Measurements from ENCODE around the gene KAZALD1.

DNA sequence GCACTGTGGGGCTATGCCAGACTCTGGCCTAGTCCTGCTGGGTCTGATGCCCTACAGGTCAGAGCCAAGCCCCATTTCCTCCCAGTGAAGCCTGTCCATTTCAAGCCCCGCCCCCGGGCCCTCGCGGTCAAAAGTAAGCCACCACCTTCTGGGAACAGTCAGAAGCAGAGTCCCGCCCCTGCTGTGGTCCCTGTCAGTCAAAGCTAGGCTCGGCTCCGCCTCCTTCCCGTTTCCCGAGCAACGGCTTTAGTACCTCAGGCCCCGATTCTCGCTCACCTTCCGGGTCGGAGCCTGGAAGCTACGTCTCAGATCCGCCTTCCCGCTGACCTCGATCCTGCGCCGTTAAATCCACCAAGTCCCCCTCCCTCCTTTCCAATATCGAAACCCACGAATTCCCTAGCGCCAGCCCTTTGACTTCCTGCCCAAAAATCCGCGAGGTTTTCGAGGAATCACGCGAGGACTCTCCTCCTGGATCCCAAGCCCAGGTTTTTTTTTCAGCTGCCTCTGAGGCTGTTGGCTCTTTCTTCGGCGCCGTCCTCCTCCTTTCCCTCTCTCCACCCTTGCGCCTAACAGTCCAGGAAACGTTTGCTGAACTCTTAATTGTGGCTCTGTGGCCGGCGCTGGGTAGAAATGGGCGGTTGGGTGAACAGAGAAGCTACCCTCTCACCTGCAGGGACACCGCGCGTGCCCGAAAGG is 19.0 kb upstream of the KAZALD1 start:
- TF ChIP-seq POLR2A (IDR thresholded peaks at IDR 0.05) (peak; percentile 54 to 80), CTCF (IDR thresholded peaks at IDR 0.05) (peak in 2 of 6 experiments; percentile 0 to 15)
